Measurements from ENCODE around the gene ODAD3. TPM values are rescaled to one million over a fixed set of nuclear protein-coding genes. Genes with fewer than 3 reads are reported as not detected.
"Not testable (repeated sequence)": the region's sequence is repeated elsewhere in the genome, so short reads cannot be mapped to it uniquely, and the experiment has no call there.

The ODAD3 gene
- total RNA-seq, 2 experiments from 2014 or later: 0.47 to 0.70 TPM

DNA sequence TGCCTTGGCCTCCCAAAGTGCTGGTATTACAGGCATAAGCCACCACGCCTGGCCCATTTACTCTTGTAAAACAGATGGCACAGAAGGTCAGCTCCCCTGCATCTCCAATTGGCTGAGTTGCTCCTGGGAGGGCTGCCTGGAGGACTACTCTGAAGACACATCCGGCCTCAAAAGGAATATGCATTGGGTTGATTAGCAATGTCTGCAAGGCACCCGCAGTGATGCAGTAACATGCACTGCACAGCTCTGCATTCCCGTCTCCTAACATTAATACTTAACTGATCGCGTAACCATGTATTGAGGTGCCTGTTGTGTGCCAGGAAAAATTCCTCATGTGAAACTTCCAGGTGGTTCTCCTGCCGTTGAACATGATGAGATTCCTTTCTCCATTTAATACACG, 40.9 kb upstream of the ODAD3 start:
- no peak overlapping the region for H3K4me3 Mint-ChIP-seq

DNA sequence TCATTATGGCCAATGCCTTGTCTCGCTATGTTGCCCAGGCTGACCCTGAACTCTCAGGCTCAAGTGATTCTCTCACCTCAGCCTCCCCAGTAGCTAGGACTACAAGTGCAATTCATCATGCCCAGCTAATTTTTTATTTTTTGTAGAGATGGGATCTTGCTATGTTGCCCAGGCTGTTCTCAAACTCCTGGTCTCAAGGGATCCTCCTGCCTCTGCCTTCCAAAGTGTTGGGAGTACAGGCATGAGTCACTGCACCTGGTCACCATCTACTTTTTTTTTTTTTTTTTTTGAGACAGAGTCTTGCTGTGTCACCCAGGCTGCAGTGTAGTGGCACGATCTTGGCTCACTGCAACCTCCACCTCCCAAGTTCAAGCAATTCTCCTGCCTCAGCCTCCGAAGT, 40.4 kb upstream of the ODAD3 start:
- DNase-seq; H3K36me3 Mint-ChIP-seq (ENCODE audit: low read depth); H3K4me3 Mint-ChIP-seq; H3K9me3 Mint-ChIP-seq; CTCF ChIA-PET; ATAC-seq; H3K4me1 Mint-ChIP-seq (ENCODE audit: low read depth); H3K27ac Mint-ChIP-seq: not testable (repeated sequence)
- POLR2A ChIA-PET: interaction anchor here (0.6 kb wide), 1 partner anchor 160 kb away, joined by 3 read pairs; no protein-coding TSS in a partner anchor
- intact Hi-C loops (cut with micrococcal nuclease): loop anchor here (10.0 kb wide), 1 partner anchor 181 kb away; the partner anchor contains the start of gene TSPAN16
- peaks cover 19% of the 10 kb centered on the region for H3K27me3 Mint-ChIP-seq

More for the DNA sequence above, 40.9 kb upstream of the ODAD3 start:
- POLR2A ChIA-PET: no interaction called here
- ATAC-seq: no peak
- Mint-ChIP-seq H3K4me1 (ENCODE audit: low read depth) (peaks cover 4% of the 10 kb centered on the region), H3K27me3 (peaks cover 18% of the 10 kb centered on the region), H3K27ac (no peak overlapping the region), H3K9me3 (no peaks in the 10 kb centered on the region), H3K36me3 (ENCODE audit: low read depth) (no peaks in the 10 kb centered on the region)
- CTCF ChIA-PET: interaction anchor here (0.6 kb wide), 1 partner anchor 60 kb away, joined by 3 read pairs; no protein-coding TSS in a partner anchor
- TF ChIP-seq, protein P1, sequence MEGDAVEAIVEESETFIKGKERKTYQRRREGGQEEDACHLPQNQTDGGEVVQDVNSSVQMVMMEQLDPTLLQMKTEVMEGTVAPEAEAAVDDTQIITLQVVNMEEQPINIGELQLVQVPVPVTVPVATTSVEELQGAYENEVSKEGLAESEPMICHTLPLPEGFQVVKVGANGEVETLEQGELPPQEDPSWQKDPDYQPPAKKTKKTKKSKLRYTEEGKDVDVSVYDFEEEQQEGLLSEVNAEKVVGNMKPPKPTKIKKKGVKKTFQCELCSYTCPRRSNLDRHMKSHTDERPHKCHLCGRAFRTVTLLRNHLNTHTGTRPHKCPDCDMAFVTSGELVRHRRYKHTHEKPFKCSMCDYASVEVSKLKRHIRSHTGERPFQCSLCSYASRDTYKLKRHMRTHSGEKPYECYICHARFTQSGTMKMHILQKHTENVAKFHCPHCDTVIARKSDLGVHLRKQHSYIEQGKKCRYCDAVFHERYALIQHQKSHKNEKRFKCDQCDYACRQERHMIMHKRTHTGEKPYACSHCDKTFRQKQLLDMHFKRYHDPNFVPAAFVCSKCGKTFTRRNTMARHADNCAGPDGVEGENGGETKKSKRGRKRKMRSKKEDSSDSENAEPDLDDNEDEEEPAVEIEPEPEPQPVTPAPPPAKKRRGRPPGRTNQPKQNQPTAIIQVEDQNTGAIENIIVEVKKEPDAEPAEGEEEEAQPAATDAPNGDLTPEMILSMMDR (IDR thresholded peaks at IDR 0.05): no peak
- DNase-seq: no peak
- intact Hi-C loops (cut with micrococcal nuclease): loop anchor here (10.0 kb wide), 1 partner anchor 181 kb away; the partner anchor contains the start of gene TSPAN16

DNA sequence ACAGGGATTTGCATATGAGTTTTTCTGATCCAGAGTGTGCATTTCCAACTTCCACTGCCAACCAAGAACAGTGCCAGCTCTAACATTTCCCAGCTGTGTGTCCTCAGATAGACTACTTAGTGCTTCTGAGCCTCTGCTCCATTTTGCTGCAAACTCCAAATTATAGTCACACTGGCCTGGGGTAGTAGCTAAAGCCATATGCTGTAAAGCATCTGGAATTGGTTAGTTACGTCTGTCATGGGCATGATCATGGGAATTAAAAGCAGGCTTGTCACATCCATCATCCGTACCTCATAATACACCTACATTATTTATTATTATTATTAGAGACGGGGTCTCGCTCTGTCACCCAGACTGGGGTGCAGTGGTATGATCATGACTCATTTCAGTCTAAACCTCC, 38.8 kb upstream of the ODAD3 start:
- no peak overlapping the region for H3K4me3 Mint-ChIP-seq

DNA sequence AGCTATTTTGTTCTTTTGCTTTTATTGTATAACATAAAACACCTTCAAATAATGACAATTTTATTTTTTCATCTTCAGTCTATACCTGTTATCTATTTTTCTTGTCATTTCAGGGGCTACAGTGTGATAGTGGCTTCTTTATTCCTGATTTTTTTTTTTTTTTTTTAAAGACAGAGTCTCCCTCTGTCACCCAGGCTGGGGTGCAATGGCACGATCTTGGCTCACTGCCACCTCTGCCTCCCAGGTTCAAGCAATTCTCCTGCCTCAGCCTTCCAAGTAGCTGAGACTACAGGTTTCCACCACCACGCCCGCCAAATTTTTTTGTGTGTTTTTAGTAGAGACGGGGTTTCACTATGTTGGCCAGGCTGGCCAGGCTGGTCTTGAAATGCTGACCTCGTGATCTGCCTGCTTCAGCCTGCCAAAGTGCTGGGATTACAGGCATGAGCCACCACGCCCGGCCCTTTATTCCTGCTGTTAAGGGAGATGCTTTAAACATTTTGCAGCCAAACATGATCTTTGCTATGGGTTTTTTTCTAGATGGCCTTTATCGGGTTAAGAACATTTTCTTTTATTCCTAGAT, 33.4 kb upstream of the ODAD3 start:
- H3K4me1 Mint-ChIP-seq (ENCODE audit: low read depth); intact Hi-C loops (cut with micrococcal nuclease); H3K36me3 Mint-ChIP-seq (ENCODE audit: low read depth); ATAC-seq; DNase-seq; H3K9me3 Mint-ChIP-seq; H3K4me3 Mint-ChIP-seq; H3K27me3 Mint-ChIP-seq; H3K27ac Mint-ChIP-seq: not testable (repeated sequence)
- POLR2A ChIA-PET: interaction anchor here (0.8 kb wide), 1 partner anchor 25 kb away, joined by 4 read pairs; no protein-coding TSS in a partner anchor
- CTCF ChIA-PET: interaction anchor here (1.1 to 1.7 kb wide), 2 partner anchors 14 to 85 kb away, joined by 3 to 6 read pairs; no protein-coding TSS in a partner anchor

More for the DNA sequence above, 38.8 kb upstream of the ODAD3 start:
- Mint-ChIP-seq H3K9me3 (no peaks in the 10 kb centered on the region), H3K4me1 (ENCODE audit: low read depth) (no peaks in the 10 kb centered on the region), H3K36me3 (ENCODE audit: low read depth) (no peaks in the 10 kb centered on the region), H3K27me3 (peaks cover 14% of the 10 kb centered on the region), H3K27ac (no peak overlapping the region)
- TF ChIP-seq, protein P1 (IDR thresholded peaks at IDR 0.05): no peak
- intact Hi-C loops (cut with micrococcal nuclease): loop anchor here (10.0 kb wide), 1 partner anchor 179 kb away; the partner anchor contains the start of gene TSPAN16
- CTCF ChIA-PET: interaction anchor here (0.9 to 1.3 kb wide), 2 partner anchors 9 to 93 kb away, joined by 3 read pairs; no protein-coding TSS in a partner anchor
- no peak for ATAC-seq
- POLR2A ChIA-PET: interaction anchor here (0.6 kb wide), 1 partner anchor 146 kb away, joined by 3 read pairs; no protein-coding TSS in a partner anchor
- DNase-seq: no peak

DNA sequence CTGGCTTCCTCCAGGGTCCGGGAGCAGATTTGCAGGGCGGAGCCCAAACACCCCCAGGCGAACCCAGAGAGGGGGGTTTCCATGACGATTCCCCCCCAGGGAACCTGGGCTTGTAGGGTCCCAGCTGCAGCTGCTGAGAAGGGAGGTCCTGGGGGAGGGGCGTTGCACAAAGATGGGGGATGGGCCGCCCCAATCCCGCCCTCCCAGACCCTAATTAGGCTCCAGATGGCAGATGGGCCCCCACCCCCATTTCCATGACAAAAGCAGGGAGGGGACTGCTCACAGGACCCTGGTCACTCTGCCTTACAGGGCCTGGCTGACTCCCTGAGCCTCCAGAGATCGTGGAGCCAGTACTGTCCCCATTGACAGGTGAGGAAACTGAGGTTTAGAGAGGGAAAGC, 30.7 kb upstream of the ODAD3 start:
- TF ChIP-seq, protein P1 (IDR thresholded peaks at IDR 0.05): no peak
- no peak for ATAC-seq
- CTCF ChIA-PET: no interaction called here
- intact Hi-C loops (cut with micrococcal nuclease): no loop called here
- Mint-ChIP-seq H3K36me3 (ENCODE audit: low read depth) (no peaks in the 10 kb centered on the region), H3K4me3 (no peak overlapping the region), H3K27ac (no peak overlapping the region), H3K9me3 (no peaks in the 10 kb centered on the region), H3K4me1 (ENCODE audit: low read depth) (no peaks in the 10 kb centered on the region), H3K27me3 (peaks cover 2% of the 10 kb centered on the region)
- POLR2A ChIA-PET: no interaction called here
- DNase-seq: no peak

Data from activated CD8-positive, alpha-beta T cell treated with anti-CD3 and anti-CD28 coated beads for 36 hours (primary cell).